Mesendoderm (in vitro differentiated cells): ENCODE data around the gene PADI4.

Experiments used
- DNase-seq: peaks from one replicate; pipeline ENCODE4 v3.0.0; 2013
- H2AK5ac ChIP-seq: 2 replicates; pipeline ENCODE4 v1.6.1; 2013; ENCODE audit warnings: low read length, inconsistent platforms
- H2BK120ac ChIP-seq: 2 replicates; pipeline ENCODE4 v1.6.1; 2013; ENCODE audit warnings: low read depth, mild to moderate bottlenecking, low read length, moderate library complexity, mixed read lengths
- H2BK15ac ChIP-seq: replicated peaks from 2 replicates; pipeline ENCODE4 v1.6.1; 2013; ENCODE audit warnings: low read depth, mild to moderate bottlenecking, moderate library complexity
- H2BK5ac ChIP-seq: 2 replicates; pipeline ENCODE4 v1.6.1; 2013; ENCODE audit warnings: low read length, inconsistent platforms
- H3K18ac ChIP-seq: 2 replicates; pipeline ENCODE4 v1.6.1; 2013; ENCODE audit warnings: mild to moderate bottlenecking, low read length, mixed read lengths
- H3K23ac ChIP-seq: one replicate; pipeline ENCODE4 v1.6.1; 2013; ENCODE audit warnings: low read length
- H3K27ac ChIP-seq: 2 replicates; pipeline ENCODE4 v1.5.1; 2013; ENCODE audit warnings: low read depth, mild to moderate bottlenecking, inconsistent platforms, low read length, moderate library complexity
- H3K27me3 ChIP-seq: 2 replicates; pipeline ENCODE4 v1.6.1; 2013; ENCODE audit warnings: low read length, control low read depth, mild to moderate bottlenecking, inconsistent platforms; ENCODE audit not compliant: insufficient read depth, poor library complexity
- H3K36me3 ChIP-seq: 2 replicates; pipeline ENCODE4 v1.6.1; 2013; ENCODE audit warnings: low read length, inconsistent platforms; ENCODE audit not compliant: control insufficient read depth, insufficient read depth
- H3K4ac ChIP-seq: one replicate; pipeline ENCODE4 v1.6.1; 2013; ENCODE audit warnings: low read depth, mild to moderate bottlenecking, low read length, moderate library complexity
- H3K4me1 ChIP-seq: 2 replicates; pipeline ENCODE4 v1.6.1; 2013; ENCODE audit warnings: low read depth, low read length, inconsistent platforms; ENCODE audit not compliant: control insufficient read depth
- H3K4me2 ChIP-seq: 2 replicates; pipeline ENCODE4 v1.6.1; 2013; ENCODE audit warnings: low read length
- H3K4me3 ChIP-seq: 2 replicates; pipeline ENCODE4 v1.5.1; 2013; ENCODE audit warnings: mild to moderate bottlenecking, low read length
- H3K56ac ChIP-seq: one replicate; pipeline ENCODE4 v1.6.1; 2013; ENCODE audit warnings: low read length
- H3K79me1 ChIP-seq: 2 replicates; pipeline ENCODE4 v1.6.1; 2013; ENCODE audit warnings: low read length, inconsistent platforms
- H3K79me2 ChIP-seq: 2 replicates; pipeline ENCODE4 v1.6.1; 2013; ENCODE audit warnings: mild to moderate bottlenecking, low read length; ENCODE audit not compliant: control insufficient read depth, insufficient read depth
- H3K9ac ChIP-seq: 2 replicates; pipeline ENCODE4 v1.6.1; 2013; ENCODE audit warnings: low read length, inconsistent platforms
- H4K5ac ChIP-seq: one replicate; pipeline ENCODE4 v1.6.1; 2013; ENCODE audit warnings: low read length
- H4K8ac ChIP-seq: one replicate; pipeline ENCODE4 v1.6.1; 2013; ENCODE audit warnings: low read depth, mild to moderate bottlenecking, control low read depth, low read length, moderate library complexity
- WGBS: extraction: QIAGEN DNeasy Blood & Tissue Kit; methylation state at CpG from one replicate; pipeline ENCODE4 v1.1.7; 2013; ENCODE audit warnings: low lambda C conversion rate, missing lambda C conversion rate; ENCODE audit not compliant: insufficient coverage; ENCODE audit errors: extremely low coverage; 5-methylcytosine and 5-hydroxymethylcytosine counted together

Gene PADI4

GRCh38 chr1:17335821-17336710, 28.1 kb downstream of the PADI4 start:
- Histone ChIP-seq H3K4me1 (no peaks in the 10 kb centered on the region), H4K5ac (no peak overlapping the region), H2BK120ac (no peak overlapping the region), H3K9ac (no peak overlapping the region), H3K4ac (no peak overlapping the region), H3K56ac (no peak overlapping the region), H3K79me1 (no peaks in the 10 kb centered on the region), H3K27ac (no peak overlapping the region), H2BK15ac (no peak overlapping the region), H3K4me3 (no peak overlapping the region), H2BK5ac (no peak overlapping the region), H3K4me2 (no peak overlapping the region), H3K36me3 (no peaks in the 10 kb centered on the region), H3K79me2 (no peaks in the 10 kb centered on the region), H2AK5ac (no peak overlapping the region), H3K23ac (no peak overlapping the region), H4K8ac (no peak overlapping the region), H3K18ac (no peak overlapping the region), H3K27me3 (no peaks in the 10 kb centered on the region)
- no CpG with 5 or more reads among the region's 20 CpGs for WGBS
- peak; percentile 71 for DNase-seq

- Histone ChIP-seq H3K36me3 (no peaks in the 10 kb centered on the region), H4K5ac (no peak overlapping the region), H3K4me1 (no peaks in the 10 kb centered on the region), H3K9ac (no peak overlapping the region), H4K8ac (no peak overlapping the region), H2BK120ac (no peak overlapping the region), H3K56ac (no peak overlapping the region), H3K79me2 (no peaks in the 10 kb centered on the region), H3K27me3 (no peaks in the 10 kb centered on the region), H2BK15ac (no peak overlapping the region), H3K4me3 (no peak overlapping the region), H2BK5ac (no peak overlapping the region), H2AK5ac (no peak overlapping the region), H3K4me2 (no peak overlapping the region), H3K23ac (no peak overlapping the region), H3K4ac (no peak overlapping the region), H3K79me1 (no peaks in the 10 kb centered on the region), H3K18ac (no peak overlapping the region), H3K27ac (no peak overlapping the region)
- WGBS, result no CpG with 5 or more reads among the region's 15 CpGs
- DNase-seq, result no peak
Measured at GRCh38 chr1:17338706-17339493, 30.9 kb downstream of the PADI4 start.

- Histone ChIP-seq H3K9ac (no peak overlapping the region), H3K36me3 (no peaks in the 10 kb centered on the region), H3K18ac (no peak overlapping the region), H3K79me1 (no peaks in the 10 kb centered on the region), H3K4ac (no peak overlapping the region), H3K56ac (no peak overlapping the region), H3K79me2 (no peaks in the 10 kb centered on the region), H4K5ac (no peak overlapping the region), H3K4me1 (no peaks in the 10 kb centered on the region), H3K4me2 (no peak overlapping the region), H2BK120ac (no peak overlapping the region), H3K23ac (no peak overlapping the region), H3K27ac (no peak overlapping the region), H2BK5ac (no peak overlapping the region), H4K8ac (no peak overlapping the region), H2BK15ac (no peak overlapping the region), H3K4me3 (no peak overlapping the region), H2AK5ac (no peak overlapping the region), H3K27me3 (no peaks in the 10 kb centered on the region)
- DNase-seq, result no peak
- no CpG with 5 or more reads among the region's 7 CpGs for WGBS
Measured at GRCh38 chr1:17339521-17339920, 31.5 kb downstream of the PADI4 start.

GRCh38 chr1:17340358-17340757, 32.4 kb downstream of the PADI4 start:
- H3K4ac ChIP-seq, result no peak overlapping the region
- H2BK15ac ChIP-seq, result no peak overlapping the region
- no peak for DNase-seq
- no CpG with 5 or more reads among the region's 8 CpGs for WGBS
- no peak overlapping the region for H3K27ac ChIP-seq
- no peak overlapping the region for H3K23ac ChIP-seq
- no peak overlapping the region for H3K9ac ChIP-seq
- H2BK120ac ChIP-seq, result no peak overlapping the region
- no peaks in the 10 kb centered on the region for H3K36me3 ChIP-seq
- no peak overlapping the region for H3K18ac ChIP-seq
- H2BK5ac ChIP-seq, result no peak overlapping the region
- no peaks in the 10 kb centered on the region for H3K79me1 ChIP-seq
- H3K27me3 ChIP-seq, result no peaks in the 10 kb centered on the region
- no peak overlapping the region for H3K4me2 ChIP-seq
- no peaks in the 10 kb centered on the region for H3K4me1 ChIP-seq
- no peak overlapping the region for H4K5ac ChIP-seq
- no peaks in the 10 kb centered on the region for H3K79me2 ChIP-seq
- no peak overlapping the region for H3K56ac ChIP-seq
- H2AK5ac ChIP-seq, result no peak overlapping the region
- H4K8ac ChIP-seq, result no peak overlapping the region
- H3K4me3 ChIP-seq, result no peak overlapping the region

GRCh38 chr1:17342014-17342441, 34.0 kb downstream of the PADI4 start:
- Histone ChIP-seq H3K23ac (no peak overlapping the region), H3K4me2 (no peak overlapping the region), H3K27me3 (no peaks in the 10 kb centered on the region), H2BK5ac (no peak overlapping the region), H2BK15ac (no peak overlapping the region), H3K79me1 (no peaks in the 10 kb centered on the region), H3K9ac (no peak overlapping the region), H3K36me3 (no peaks in the 10 kb centered on the region), H4K8ac (no peak overlapping the region), H3K4ac (no peak overlapping the region), H3K27ac (no peak overlapping the region), H4K5ac (no peak overlapping the region), H3K4me1 (no peaks in the 10 kb centered on the region), H3K79me2 (no peaks in the 10 kb centered on the region), H2AK5ac (no peak overlapping the region), H3K56ac (no peak overlapping the region), H3K4me3 (no peak overlapping the region), H3K18ac (no peak overlapping the region), H2BK120ac (no peak overlapping the region)
- no CpG with 5 or more reads among the region's 17 CpGs for WGBS
- DNase-seq, result no peak
